ENCODE results near the gene TIRAP.
"Not testable (repeated sequence)": the region's sequence is repeated elsewhere in the genome, so short reads cannot be mapped to it uniquely, and the experiment has no call there.

The TIRAP gene

DNA sequence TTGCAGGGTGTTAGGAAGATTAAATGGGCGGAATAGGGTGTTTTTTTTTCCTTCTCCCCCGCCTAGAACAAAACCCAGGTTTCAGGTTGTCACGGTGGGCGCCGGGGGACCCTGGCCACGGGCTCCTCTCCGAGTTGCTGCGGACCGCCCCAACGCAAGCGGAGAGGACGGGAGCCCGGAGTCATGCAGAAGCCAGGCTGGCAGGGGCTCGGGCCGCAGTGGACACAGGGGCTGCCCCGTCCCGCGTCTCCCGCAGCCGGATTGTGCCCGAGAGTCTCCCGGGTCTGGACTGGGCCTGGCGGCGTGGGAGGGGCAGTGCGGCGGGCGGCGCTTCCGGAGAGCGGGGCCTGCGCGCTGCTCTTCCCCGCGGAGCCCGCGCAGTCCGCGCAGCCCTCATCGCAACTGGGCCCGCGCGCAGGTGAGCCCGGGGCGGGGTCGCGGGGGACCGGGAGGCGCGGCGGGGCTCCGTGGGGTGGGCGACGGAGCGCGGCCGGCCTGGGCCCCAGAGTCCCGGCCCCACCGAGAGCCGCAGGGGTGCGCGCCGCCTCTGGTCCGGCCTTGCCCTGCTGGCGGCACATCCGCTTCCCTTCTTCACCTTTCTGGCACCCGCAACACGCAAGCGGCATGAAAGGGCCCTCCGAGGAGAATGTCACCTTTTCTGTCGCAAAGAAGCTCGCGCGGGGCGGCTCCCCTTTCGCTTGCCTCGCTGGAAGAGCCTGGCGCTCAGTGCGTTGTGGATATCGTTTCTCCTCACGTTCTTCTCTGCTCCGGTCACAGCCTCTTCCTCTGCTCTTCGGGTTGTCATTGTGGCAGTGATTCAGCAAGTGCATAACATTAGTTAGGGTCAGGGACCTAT, at the start of gene TIRAP:
Gene TIRAP (plus strand): TSS at position 358 of the 856 bp plus-strand sequence. CDS start 7,802 bp downstream, outside the sequence.
- no peak for DNase-seq (ENCODE audit: low read depth)

- DNase-seq (ENCODE audit: low read depth), result no peak
Measured at GRCh38 chr11:126233391-126233790, 49.5 kb upstream of the TIRAP start.

DNA sequence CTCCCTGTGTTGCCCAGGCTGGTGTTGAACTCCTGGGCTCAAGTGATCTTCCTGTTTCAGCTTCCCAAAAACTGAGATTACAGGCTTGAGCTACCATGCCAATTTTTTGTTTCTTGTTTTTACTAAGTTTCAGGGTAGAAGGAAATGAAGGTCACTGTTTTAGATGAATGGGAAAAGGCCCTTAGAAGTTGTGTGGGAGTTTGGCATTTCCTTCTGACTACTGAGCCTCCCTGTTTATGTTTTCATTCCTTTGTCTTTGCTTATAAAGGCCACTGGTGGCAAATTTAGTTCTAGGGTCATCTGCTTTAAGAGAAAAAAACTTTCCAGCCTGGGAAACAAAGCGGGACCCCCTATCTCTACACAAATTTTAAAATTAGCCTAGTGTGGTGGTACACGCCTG, 36.3 kb upstream of the TIRAP start:
- no peak for DNase-seq (ENCODE audit: low read depth)

GRCh38 chr11:126253265-126253664, 29.6 kb upstream of the TIRAP start:
- no peak for DNase-seq (ENCODE audit: low read depth)

DNA sequence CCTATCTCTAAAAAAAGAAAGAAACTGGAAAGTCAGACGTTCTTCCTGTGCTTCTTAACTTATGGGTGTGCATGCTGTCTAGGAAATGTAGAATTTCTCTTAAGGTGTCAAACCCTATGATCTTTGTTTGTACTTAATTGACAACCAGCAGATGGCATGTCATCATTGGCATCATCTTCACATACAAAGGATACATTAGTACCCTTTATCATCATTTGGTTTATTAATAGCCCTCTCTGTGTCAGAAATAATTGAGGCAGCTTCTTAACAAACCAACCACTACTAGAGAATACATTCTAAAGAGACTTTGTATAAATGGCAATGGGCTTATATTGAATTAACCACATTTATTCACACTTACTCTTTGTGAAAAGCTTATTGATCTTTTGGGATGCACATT, 28.1 kb upstream of the TIRAP start:
- DNase-seq (ENCODE audit: low read depth), result no peak

- DNase-seq (ENCODE audit: low read depth), result not testable (repeated sequence)
Measured at GRCh38 chr11:126255507-126255906, 27.4 kb upstream of the TIRAP start.

DNA sequence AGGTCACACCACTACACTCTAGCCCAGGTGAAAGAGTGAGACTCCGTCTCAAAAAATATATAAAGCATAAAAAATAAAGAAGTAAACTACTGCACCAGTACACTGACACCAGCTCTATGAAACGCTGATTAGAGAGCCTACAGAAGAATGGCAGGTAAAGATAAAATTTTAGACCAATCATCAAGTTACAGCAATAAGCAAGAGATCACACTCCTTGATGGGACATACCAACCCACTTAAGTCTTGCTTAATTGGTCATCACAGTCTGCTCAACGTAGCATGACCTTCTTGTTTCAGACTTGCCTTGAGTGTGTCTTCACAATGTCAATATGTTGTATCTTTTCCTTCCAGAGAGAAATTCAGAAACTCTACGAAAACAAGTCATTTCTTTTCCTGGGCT, 26.7 kb upstream of the TIRAP start:
- no peak for DNase-seq (ENCODE audit: low read depth)

DNA sequence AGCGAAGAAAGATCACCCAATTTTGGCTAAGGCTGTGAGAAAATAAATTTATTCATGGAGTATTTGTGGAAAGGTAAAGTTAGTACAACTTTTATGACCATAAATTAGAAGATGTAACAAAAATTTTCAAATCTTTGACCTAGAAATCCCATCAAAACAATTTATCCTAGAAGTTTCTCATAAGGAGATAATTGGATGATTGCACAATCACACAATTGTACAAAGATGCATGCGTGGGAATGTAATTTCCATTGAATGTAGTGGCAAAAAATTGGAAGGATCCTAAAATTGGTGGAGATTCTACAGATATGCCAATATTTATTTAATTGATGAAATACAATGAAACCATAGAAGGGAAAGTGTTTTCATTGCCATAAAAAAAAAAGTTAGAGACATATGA, 25.7 kb upstream of the TIRAP start:
- DNase-seq (ENCODE audit: low read depth), result no peak

- DNase-seq (ENCODE audit: low read depth), result no peak
Measured at GRCh38 chr11:126257764-126258163, 25.1 kb upstream of the TIRAP start.

GRCh38 chr11:126262216-126262615, 20.7 kb upstream of the TIRAP start:
- DNase-seq (ENCODE audit: low read depth), result no peak

DNA sequence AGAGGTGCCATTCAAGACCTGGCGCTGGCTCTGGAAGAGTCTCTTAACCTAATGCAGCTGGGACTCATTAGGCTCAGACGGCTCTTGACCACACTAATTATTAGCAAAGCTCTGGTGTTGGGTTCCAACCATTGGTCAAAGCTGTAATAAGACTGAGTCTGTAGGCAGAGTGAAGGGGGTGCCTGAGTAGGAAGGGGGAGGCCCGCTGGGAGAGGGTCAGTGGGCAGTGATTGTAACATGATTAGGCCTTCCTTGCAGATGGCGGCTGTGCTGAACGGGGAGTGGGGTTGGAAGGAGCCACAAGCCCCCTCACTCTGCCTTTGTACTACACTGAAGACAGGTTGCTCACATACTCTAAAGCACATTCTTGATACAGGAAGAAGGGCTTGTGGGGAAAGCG, 19.4 kb upstream of the TIRAP start:
- DNase-seq (ENCODE audit: low read depth), result no peak

DNA sequence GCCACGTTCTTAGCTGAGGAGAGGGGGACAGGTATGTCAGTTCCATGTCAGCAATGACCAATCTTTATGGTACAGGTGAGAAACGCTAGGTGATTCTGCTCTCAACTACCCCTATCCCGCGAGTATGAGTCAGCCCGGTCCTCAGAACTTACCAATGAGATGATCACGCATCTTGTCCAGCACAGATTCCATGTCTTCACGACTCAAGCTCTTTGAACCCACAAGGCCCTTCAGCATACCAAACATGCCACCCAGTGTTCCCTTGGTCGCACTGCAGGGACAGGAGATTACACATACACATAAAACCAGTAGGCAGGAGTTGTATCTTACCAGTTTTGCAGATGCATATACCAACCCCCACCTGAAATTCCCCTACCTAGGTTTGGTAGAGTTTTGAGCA, 17.1 kb upstream of the TIRAP start:
- DNase-seq (ENCODE audit: low read depth), result no peak

GRCh38 chr11:126267650-126268049, 15.2 kb upstream of the TIRAP start:
- DNase-seq (ENCODE audit: low read depth), result no peak

- DNase-seq (ENCODE audit: low read depth), result no peak
Measured at GRCh38 chr11:126268361-126268707, 14.6 kb upstream of the TIRAP start.

DNA sequence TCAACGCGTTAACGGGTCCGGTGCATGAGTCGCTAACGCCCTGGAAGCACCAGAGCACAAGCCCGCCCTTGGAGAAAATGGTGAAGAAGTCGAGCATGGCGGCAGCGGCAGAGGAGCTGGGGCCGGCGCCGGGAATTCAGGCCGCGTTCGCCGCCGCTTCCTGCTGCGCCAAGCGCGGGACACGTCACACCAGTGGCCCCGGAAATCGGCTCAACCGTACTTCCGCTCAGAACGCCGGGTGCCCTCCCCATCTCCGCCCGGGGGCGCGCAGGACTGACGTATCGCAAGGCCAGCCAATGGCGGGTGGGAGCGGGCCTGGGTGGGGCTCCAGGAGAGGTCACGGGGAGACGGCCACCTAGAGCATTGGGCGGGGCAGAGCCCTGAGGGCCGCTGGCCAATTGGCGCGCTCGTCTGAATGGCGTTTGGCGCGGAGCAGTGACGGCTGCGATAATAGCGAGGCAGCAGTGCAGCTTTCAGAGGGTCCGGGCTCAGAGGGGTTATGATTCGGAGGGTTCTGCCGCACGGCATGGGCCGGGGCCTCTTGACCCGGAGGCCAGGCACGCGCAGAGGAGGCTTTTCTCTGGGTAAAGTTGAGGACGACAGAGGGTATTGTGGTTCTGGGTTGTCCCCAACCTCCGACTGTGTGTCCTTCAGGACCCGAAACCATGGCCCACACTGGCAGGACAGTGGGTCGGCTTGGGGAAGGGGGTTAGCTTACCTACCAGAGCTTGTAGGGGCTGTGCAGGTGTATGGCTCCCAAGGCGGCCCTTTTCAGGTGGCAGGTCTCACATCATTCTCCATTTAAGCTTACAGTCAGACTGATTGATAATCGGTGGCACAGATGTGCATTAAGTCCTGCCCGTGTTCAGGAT, 13.9 kb upstream of the TIRAP start, which contains the start of the genes FOXRED1 and SRPRA:
Gene FOXRED1 (plus strand): TSS at position 447 of the 872 bp plus-strand sequence. CDS start 53 bp downstream, at position 500.
Gene SRPRA (minus strand): TSS at position 188 of the 872 bp plus-strand sequence. CDS start 91 bp downstream, at position 97.
- peak; percentile 99 for DNase-seq (ENCODE audit: low read depth)

DNA sequence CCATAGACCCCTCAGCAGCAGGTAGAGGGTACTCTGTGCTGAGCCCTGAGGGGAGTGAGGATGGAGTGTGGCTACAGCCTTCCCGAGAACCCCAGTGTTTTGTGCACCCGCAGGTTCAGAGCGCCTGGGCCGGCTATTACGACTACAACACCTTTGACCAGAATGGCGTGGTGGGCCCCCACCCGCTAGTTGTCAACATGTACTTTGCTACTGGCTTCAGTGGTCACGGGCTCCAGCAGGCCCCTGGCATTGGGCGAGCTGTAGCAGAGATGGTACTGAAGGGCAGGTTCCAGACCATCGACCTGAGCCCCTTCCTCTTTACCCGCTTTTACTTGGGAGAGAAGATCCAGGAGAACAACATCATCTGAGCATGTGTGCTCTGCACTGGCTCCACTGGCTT, 5.6 kb upstream of the TIRAP start:
- no peak for DNase-seq (ENCODE audit: low read depth)

DNA sequence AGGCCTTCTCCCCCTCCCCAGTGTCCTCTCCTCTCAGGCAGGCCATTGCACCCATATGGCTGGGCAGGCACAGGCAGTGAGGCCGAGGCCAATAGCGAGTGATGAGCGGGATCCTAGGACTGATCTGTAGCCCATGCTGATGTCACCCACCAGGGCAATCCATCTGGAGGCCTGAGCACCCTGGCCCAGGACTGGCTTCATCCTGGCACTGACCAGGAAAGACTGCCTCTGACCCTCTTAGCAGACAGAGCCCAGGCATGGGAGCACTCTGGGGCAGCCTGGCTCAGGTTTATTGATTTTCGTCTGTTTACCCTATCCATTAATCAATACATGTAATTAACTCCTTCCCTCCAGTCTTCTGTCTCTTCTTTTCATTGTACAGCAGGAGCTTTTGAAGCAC, 5.1 kb upstream of the TIRAP start:
- DNase-seq (ENCODE audit: low read depth), result no peak

- no peak for DNase-seq (ENCODE audit: low read depth)
Measured at GRCh38 chr11:126279191-126279590, 3.7 kb upstream of the TIRAP start.

DNA sequence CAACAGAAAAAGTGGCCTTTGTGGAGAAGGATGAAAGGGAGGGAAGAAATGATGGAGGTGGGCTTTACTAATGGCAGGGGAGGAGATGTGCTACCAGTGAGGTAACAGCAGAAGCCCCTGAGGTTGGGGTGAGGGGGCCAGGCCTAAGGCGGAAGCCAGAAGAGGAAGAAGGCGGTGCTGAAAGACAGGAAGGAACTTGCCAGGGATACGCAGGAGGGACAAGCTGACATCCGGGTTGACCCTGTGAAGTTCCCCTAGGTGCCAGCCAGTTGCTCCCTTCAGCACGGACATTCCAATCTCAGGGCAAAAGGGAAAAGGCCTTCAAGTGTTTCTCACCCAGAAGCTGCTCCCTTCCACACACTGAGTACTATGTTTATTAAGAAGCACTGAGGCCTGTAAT, 2.3 kb upstream of the TIRAP start:
- DNase-seq (ENCODE audit: low read depth), result no peak

DNA sequence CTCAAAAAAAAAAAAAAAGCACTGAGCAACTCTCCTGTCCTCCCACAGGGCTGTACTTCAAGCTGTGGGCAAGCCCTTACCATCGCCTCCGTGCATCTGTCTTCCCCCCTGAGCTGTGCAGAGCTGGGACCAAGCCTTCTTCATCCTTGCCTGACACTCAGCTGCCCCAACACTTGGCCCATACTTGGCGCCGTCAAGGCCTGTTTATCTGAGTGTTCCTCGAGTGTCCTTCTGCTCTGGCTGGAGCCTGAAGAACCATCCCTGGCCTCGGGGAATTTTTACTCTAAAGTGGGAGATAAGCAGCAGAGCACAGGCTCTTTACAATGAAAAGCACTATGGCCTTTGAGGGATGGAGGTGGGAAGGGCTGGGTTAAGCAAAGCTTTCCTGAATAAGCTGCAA, 1.6 kb upstream of the TIRAP start:
- no peak for DNase-seq (ENCODE audit: low read depth)

- no peak for DNase-seq (ENCODE audit: low read depth)
Measured at GRCh38 chr11:126281666-126282175, 1.2 kb upstream of the TIRAP start.

- no peak for DNase-seq (ENCODE audit: low read depth)
Measured at GRCh38 chr11:126282361-126282735, 545 bp upstream of the TIRAP start.

GRCh38 chr11:126284829-126285228, 1.9 kb downstream of the TIRAP start:
- peak; percentile 68 for DNase-seq (ENCODE audit: low read depth)

Measured in stimulated activated CD8-positive, alpha-beta memory T cell treated with anti-CD3 and anti-CD28 coated beads, Interleukin-7, amount 100 ng/mL, for 24 hours (primary cell).